Left ventricle myocardium inferior (tissue), 1 donor: Measurements from ENCODE around the gene P2RX7. TPM values are rescaled to one million over a fixed set of nuclear protein-coding genes. Genes with fewer than 3 reads are reported as not detected.

ENCODE experiments used
- DNase-seq: peaks from one replicate; pipeline ENCODE4 v3.0.0-alpha.2; 2020
- H3K27ac ChIP-seq: fragments of 200-600 bp; replicated peaks from 2 replicates; pipeline ENCODE4 v1.8.0; 2021
- H3K27me3 ChIP-seq: fragments of 200-600 bp; 2 replicates; pipeline ENCODE4 v1.8.0; 2021; ENCODE audit warnings: low read depth
- H3K36me3 ChIP-seq: fragments of 200-600 bp; 2 replicates; pipeline ENCODE4 v1.8.0; 2021
- H3K4me1 ChIP-seq: fragments of 200-600 bp; 2 replicates; pipeline ENCODE4 v1.8.0; 2021
- H3K4me3 ChIP-seq: fragments of 200-600 bp; 2 replicates; pipeline ENCODE4 v1.8.0; 2021; ENCODE audit warnings: mild to moderate bottlenecking, moderate library complexity
- H3K9me3 ChIP-seq: fragments of 200-600 bp; replicated peaks from 2 replicates; pipeline ENCODE4 v1.8.0; 2021
- intact Hi-C: fragments of 100-400 bp; cut with micrococcal nuclease; formaldehyde crosslinking; loops from one replicate; pipeline ENCODE4 v1.11.0; 2022
- total RNA-seq: library from RNA; stranded (reverse); fragmentation: NEBNext Ultra II Directional; extraction: Animal tissue kit (Norgen Biotek cat#: 25700); gene quantifications from one replicate; pipeline ENCODE4 v1.2.1, GENCODE V29; 2021
- TF ChIP-seq, protein P1 (sequence below): fragments of 200-600 bp; IDR thresholded peaks from 2 replicates; pipeline ENCODE4 v1.8.0; 2021; ENCODE audit warnings: antibody characterized with exemption, mild to moderate bottlenecking, borderline replicate concordance
- donor health status: DM: no; HTN: yes; CAD: no; lungs with severe emphysema.

Gene P2RX7
- total RNA-seq, 1 donor from 2014 or later = 1.6 TPM

DNA sequence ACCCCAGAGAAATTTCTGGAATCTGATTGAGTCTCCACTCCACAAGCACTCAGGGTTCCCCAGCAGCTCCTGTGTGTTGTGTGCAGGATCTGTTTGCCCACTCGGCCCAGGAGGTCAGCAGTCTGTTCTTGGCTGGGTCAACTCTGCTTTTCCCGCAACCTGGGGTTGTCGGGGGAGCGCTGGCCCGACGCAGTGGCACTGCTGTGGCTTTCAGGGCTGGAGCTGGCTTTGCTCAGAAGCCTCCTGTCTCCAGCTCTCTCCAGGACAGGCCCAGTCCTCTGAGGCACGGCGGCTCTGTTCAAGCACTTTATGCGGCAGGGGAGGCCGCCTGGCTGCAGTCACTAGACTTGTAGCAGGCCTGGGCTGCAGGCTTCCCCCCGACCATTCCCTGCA is 100.9 kb downstream of the P2RX7 start:
- no peak overlapping the region for H3K4me3 ChIP-seq
- no peaks in the 10 kb centered on the region for H3K9me3 ChIP-seq
- peaks cover 8% of the 10 kb centered on the region for H3K4me1 ChIP-seq
- no peak overlapping the region for H3K27ac ChIP-seq
- TF ChIP-seq, protein P1, sequence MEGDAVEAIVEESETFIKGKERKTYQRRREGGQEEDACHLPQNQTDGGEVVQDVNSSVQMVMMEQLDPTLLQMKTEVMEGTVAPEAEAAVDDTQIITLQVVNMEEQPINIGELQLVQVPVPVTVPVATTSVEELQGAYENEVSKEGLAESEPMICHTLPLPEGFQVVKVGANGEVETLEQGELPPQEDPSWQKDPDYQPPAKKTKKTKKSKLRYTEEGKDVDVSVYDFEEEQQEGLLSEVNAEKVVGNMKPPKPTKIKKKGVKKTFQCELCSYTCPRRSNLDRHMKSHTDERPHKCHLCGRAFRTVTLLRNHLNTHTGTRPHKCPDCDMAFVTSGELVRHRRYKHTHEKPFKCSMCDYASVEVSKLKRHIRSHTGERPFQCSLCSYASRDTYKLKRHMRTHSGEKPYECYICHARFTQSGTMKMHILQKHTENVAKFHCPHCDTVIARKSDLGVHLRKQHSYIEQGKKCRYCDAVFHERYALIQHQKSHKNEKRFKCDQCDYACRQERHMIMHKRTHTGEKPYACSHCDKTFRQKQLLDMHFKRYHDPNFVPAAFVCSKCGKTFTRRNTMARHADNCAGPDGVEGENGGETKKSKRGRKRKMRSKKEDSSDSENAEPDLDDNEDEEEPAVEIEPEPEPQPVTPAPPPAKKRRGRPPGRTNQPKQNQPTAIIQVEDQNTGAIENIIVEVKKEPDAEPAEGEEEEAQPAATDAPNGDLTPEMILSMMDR = no peak
- peaks cover 43% of the 10 kb centered on the region for H3K36me3 ChIP-seq
- no peaks in the 10 kb centered on the region for H3K27me3 ChIP-seq
- no peak for DNase-seq
- intact Hi-C loops = no loop called here

DNA sequence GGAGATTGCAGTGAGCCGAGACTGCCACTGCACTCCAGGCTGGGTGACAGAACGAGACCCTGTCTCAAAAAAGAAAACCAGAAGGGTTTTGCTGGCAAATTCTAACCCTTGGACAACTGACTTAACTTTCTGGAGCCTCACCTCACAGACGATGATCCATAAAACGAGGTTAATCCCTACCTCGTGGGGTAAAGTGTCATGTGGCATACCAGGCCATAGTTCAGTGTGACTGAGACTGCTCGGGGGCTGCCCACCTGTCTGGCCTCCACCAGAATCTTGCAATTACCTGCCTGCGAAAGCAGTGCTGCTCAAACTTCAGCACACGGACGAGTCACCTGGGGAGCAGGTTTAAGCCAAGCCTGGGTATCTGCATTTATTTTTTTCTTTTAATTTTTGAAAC is 104.1 kb downstream of the P2RX7 start:
- peaks cover 17% of the 10 kb centered on the region for H3K4me1 ChIP-seq
- no peak overlapping the region for H3K4me3 ChIP-seq
- no peak overlapping the region for H3K27ac ChIP-seq
- no peak for DNase-seq
- no peaks in the 10 kb centered on the region for H3K9me3 ChIP-seq
- TF ChIP-seq, protein P1 = no peak
- intact Hi-C loops = no loop called here
- H3K27me3 ChIP-seq = no peaks in the 10 kb centered on the region
- peaks cover 40% of the 10 kb centered on the region for H3K36me3 ChIP-seq

DNA sequence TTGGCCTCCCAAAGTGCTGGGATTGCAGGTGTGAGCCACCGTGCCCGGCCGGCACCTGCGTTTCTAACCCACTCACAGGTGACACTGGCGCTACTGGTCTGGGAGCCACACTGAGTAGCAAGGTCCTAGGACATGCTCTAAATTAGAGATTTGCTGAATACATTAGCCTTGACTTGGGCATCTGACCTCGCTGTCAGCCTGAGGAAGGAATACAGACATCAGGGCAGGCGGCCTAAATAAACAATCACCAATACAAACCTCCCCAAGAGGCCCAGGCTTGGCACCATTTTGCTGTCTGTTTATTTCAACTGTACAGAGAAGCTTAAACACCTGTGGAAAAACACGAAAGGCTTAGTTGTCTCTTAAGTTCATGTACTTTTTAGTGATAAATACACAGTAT is 104.7 kb downstream of the P2RX7 start:
- DNase-seq = no peak
- no peaks in the 10 kb centered on the region for H3K27me3 ChIP-seq
- intact Hi-C loops = no loop called here
- H3K9me3 ChIP-seq = no peaks in the 10 kb centered on the region
- no peak overlapping the region for H3K4me3 ChIP-seq
- H3K27ac ChIP-seq = no peak overlapping the region
- peaks cover 40% of the 10 kb centered on the region for H3K36me3 ChIP-seq
- TF ChIP-seq, protein P1 = no peak
- H3K4me1 ChIP-seq = peaks cover 17% of the 10 kb centered on the region

Other genes starting within 250 kb of the P2RX7 start
- 26.8 TPM for gene SPPL3, start 228.5 kb upstream of the P2RX7 start, total RNA-seq
- not detected for gene HNF1A, start 154.3 kb upstream of the P2RX7 start, total RNA-seq
- gene C12orf43, start 116.4 kb upstream of the P2RX7 start, total RNA-seq = 7.6 TPM
- gene OASL, start 93.6 kb upstream of the P2RX7 start, total RNA-seq = 0.25 TPM
- gene P2RX4, start 77.3 kb downstream of the P2RX7 start, total RNA-seq = 4.7 TPM
- gene CAMKK2, start 163.8 kb downstream of the P2RX7 start, total RNA-seq = 13.3 TPM
- gene ANAPC5, start 219.5 kb downstream of the P2RX7 start, total RNA-seq = 65.1 TPM